GM19035 (cell line): Measurements from ENCODE around the gene NSUN2.
"Not testable (repeated sequence)": the region's sequence is repeated elsewhere in the genome, so short reads cannot be mapped to it uniquely, and the experiment has no call there.

Source experiments
- ATAC-seq: cut with Tn5 transposase; IDR thresholded peaks from one replicate; pipeline ENCODE4 v1.9.1; 2021; ENCODE audit not compliant: unreplicated experiment

NSUN2 gene

GRCh38 chr5:6632888-6633468, at the start of gene NSUN2, which contains the start of gene SRD5A1:
TSS of gene NSUN2 (minus strand) at chr5:6633044. CDS start at chr5:6632979, 65 bp downstream.
TSS of gene SRD5A1 (plus strand) at chr5:6633440. CDS start at chr5:6633577, 137 bp downstream.
- peak; percentile 91 for ATAC-seq

GRCh38 chr5:6682239-6682638, 49.4 kb upstream of the NSUN2 start:
- no peak for ATAC-seq

DNA sequence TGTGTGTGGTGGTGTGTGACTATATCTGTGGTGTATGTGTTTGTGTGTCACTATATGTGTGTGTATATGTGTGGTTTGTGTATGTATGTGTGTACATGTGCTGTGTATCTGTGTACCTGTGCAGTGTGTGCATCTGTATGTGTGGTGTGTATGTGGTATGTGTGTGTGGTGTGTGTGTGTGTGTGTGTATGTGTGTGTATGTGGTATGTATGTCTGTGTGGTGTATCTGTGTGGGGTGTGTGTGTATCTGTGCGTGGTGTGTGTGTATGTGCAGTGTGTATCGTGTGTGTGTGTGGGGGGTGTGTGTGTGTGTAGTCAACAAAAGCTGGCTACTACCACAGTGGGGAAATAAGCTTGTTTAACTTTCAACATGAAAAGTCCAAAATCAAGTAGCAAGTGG, 48.8 kb upstream of the NSUN2 start:
- no peak for ATAC-seq

- no peak for ATAC-seq
Measured at GRCh38 chr5:6680922-6681321, 48.1 kb upstream of the NSUN2 start.

- ATAC-seq, result no peak
Measured at GRCh38 chr5:6678385-6678784, 45.5 kb upstream of the NSUN2 start.

DNA sequence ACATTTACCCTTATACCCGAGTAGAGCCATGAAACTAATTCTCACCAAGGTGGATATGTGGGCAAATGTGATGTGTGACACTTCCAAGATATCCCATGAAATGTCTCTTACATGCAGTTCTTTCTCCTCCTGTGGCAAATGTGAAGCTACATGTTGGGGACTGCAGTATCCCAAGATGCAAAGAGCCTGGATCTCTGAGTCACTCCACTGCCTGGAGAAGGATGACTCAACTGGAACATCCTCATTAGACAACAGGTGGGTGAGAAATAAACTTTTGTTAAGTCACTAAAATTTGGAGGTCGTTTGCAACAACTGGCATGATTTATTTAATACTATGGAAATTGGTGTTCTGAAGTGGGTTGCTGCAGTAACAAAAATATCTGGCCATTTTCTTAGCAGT, 43.9 kb upstream of the NSUN2 start:
- ATAC-seq, result no peak

- no peak for ATAC-seq
Measured at GRCh38 chr5:6675784-6676491, 43.1 kb upstream of the NSUN2 start.

DNA sequence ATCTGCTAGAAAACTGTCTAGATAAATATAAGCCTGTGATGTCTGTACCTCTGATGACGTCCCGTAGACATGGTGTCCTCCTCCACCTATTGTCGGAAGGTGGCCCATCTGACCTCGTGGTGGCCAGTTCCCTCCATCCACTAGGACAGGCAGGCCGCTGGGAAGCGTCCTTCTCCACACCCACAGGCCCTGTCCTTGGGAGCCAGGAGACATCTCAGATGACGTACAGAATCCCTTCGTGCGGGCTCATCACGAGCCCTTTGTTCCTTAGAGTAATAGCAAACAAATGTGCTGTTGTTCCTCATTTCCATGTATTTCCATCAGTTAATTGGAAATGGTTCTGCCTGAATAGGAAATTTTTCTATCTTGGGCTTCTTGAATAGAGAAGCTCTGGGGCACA, 42.0 kb upstream of the NSUN2 start:
- no peak for ATAC-seq

DNA sequence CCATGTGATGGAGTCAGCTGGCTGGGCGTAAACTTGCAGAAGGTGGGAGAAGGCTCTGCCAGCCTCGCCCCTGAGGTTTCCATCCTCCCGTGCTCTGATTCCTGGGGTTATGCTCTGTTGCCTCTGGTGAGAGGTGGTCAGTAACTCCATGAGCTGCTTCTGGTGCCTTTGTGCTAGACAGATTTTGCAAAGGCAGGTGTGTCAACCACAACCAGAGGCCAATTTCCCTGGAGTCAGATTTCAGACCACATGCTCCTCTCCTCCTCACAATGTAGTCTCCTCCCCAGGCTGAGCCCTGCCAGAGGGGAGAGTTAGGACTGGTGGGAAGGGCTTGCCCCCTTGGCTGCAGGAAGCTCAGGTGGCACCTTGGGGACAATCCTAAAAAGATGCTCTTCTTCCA, 41.6 kb upstream of the NSUN2 start:
- ATAC-seq, result no peak

DNA sequence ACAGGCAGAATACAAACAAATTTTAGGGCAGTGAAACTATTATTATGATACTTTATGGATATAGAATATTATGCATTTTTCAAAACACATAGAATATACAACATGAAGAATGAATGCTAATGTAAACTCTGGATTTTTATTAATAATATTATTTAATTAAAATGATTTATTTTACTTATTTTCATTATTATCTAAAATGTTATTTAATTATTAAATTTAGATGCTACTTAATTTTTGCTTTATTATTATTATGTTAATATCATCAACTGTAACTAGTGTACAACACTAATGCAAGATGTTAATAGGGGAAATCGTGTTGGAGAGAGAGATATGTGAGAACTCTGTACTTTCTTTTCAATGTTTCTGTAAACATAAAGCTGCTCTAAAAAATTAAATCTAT, 41.1 kb upstream of the NSUN2 start:
- ATAC-seq, result no peak

- ATAC-seq, result no peak
Measured at GRCh38 chr5:6673031-6673430, 40.2 kb upstream of the NSUN2 start.

DNA sequence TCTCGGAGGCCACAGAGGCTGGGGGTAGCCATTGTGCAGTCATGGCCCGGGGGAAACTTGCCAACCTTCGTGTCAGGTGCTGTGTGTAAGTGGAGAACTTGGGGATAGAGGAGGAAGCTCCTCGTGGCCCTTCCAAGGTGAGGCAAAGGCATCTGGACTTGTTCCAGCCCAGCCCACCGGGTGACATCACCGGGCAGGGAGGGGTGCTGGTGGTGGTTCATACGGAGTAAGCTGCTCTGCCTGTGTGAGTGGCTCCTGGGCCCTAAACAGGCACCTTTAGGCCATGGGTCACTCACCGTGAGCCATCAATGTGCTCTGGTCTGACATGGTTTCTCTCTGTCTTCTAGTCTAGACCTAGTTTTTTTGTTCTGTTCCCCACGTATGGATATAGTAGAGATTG, 35.9 kb upstream of the NSUN2 start:
- not testable (repeated sequence) for ATAC-seq

- no peak for ATAC-seq
Measured at GRCh38 chr5:6667648-6668047, 34.8 kb upstream of the NSUN2 start.

GRCh38 chr5:6666762-6667161, 33.9 kb upstream of the NSUN2 start:
- ATAC-seq, result no peak

- peak; percentile 50 for ATAC-seq
Measured at GRCh38 chr5:6660688-6661087, 27.8 kb upstream of the NSUN2 start.

DNA sequence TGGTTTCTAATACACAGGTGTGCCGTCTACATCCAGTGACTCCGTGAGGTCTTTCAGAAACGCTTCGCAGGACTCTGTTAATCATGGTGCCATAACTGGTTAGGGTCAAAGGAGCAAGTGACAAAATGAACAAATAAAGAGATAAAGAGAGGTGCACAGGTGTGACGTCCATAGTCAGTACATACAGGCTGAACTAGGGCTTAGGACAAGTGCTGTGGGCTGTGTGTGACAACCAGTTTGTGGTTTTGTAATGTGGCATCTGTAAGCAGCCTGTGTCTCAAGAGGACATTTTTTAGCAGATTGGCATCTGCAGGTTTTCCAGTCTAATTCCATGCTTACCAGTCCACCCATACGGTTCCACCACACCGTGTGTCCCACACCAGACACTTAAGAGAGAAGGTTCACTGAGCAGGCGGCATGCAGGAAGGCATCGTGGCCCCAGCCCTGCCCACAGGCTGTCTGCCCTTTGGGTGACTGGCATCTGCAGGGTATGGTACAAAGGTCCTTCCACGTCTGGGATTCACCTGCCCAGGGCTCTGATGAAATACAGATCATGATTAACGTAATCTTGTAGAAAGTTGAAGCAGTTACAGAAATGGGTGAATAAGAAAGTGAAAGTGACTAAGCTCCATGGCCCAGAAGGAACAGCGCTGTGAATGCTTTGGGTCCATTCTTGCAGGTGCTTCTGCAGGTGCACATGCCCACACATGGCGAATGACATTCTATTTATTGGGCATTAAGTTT, 27.3 kb upstream of the NSUN2 start:
- ATAC-seq, result peak; percentile 76

DNA sequence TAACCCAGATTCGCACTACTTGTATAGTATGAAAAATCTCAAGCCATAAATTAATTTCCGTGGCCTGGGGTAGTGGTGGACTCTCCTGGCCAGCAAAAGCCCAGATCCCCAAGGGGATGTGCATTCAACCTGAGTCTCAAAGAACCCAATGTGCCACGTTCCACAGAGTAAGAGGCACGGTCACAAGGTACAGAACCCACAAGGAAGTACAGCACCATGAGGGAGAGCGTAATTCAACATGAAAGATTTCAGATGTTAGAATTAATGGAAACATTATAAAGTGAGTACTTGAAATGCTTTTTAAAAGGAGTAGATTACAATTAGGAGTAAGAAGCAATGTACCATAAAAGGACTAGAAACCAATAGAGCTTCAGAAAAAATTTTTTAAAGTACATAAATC, 23.8 kb upstream of the NSUN2 start:
- no peak for ATAC-seq

- ATAC-seq, result no peak
Measured at GRCh38 chr5:6655432-6655831, 22.6 kb upstream of the NSUN2 start.

- ATAC-seq, result peak; percentile 90
Measured at GRCh38 chr5:6652025-6652424, 19.2 kb upstream of the NSUN2 start.

- no peak for ATAC-seq
Measured at GRCh38 chr5:6649681-6650080, 16.8 kb upstream of the NSUN2 start.

- ATAC-seq, result no peak
Measured at GRCh38 chr5:6649186-6649585, 16.3 kb upstream of the NSUN2 start.
